NB4 (cell line): ENCODE measurements around the gene MDM4.

Experiments used
- DNase-seq: peaks from one replicate; pipeline ENCODE4 v3.0.0; 2010; ENCODE audit warnings: low read depth
- H3K4me3 ChIP-seq: one replicate; pipeline ENCODE4 v1.5.1; 2011; ENCODE audit warnings: mild to moderate bottlenecking, low read depth, low read length, moderate library complexity
- CTCF ChIP-seq: IDR thresholded peaks from one replicate; pipeline ENCODE4 v1.5.1; 2012; ENCODE audit warnings: low read depth, low read length
- MYC ChIP-seq: IDR thresholded peaks from 2 replicates; pipeline ENCODE4 v1.6.1; 2011; ENCODE audit warnings: low read depth, low read length
- POLR2A ChIP-seq: IDR thresholded peaks from 2 replicates; pipeline ENCODE4 v1.6.1; 2011; ENCODE audit warnings: mild to moderate bottlenecking; ENCODE audit not compliant: insufficient read length; ENCODE audit errors: extremely low read depth
- TF ChIP-seq, protein P1 (sequence below): IDR thresholded peaks from 2 replicates; pipeline ENCODE4 v1.6.1; 2011; ENCODE audit warnings: low read depth, low read length

Gene MDM4

GRCh38 chr1:204589409-204590038 lies 73.3 kb downstream of the MDM4 start:
- DNase-seq: no peak
- no peak overlapping the region for H3K4me3 ChIP-seq
- TF ChIP-seq MYC (no peak), CTCF (no peak), POLR2A (no peak)
- TF ChIP-seq, protein P1, sequence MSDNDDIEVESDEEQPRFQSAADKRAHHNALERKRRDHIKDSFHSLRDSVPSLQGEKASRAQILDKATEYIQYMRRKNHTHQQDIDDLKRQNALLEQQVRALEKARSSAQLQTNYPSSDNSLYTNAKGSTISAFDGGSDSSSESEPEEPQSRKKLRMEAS: no peak

DNA sequence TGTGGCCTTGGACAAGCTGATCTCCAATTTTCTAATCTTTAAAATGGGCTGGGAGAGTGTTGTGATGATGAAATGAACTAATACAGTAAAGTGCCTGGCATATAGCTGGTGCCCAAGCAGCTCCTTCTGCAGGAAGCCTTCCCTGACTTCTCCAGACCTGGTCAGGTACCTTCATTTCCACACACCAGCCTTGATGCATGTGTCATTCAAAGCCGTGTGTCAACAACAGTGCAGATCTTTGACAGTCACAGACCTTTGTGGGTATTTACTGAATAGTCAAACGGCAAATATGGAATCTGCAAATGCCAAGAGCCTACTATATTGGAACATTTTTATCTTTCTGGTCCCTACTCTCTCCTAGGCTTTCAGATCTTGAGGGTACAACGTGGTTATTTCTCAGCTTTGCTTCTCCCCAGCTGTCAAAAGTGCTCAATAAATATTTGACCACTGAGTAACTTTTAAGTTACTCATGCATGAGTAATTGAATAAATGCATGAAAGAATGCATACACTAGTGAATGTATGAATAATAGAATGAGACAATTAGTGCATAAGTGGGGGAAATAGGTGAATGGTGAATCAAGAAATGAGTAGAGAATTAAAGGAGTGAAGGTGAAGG lies 75.4 kb downstream of the MDM4 start:
- no peak for DNase-seq
- TF ChIP-seq POLR2A: no peak
- no peak for TF ChIP-seq MYC
- TF ChIP-seq CTCF: no peak
- TF ChIP-seq, protein P1: no peak
- no peak overlapping the region for H3K4me3 ChIP-seq

DNA sequence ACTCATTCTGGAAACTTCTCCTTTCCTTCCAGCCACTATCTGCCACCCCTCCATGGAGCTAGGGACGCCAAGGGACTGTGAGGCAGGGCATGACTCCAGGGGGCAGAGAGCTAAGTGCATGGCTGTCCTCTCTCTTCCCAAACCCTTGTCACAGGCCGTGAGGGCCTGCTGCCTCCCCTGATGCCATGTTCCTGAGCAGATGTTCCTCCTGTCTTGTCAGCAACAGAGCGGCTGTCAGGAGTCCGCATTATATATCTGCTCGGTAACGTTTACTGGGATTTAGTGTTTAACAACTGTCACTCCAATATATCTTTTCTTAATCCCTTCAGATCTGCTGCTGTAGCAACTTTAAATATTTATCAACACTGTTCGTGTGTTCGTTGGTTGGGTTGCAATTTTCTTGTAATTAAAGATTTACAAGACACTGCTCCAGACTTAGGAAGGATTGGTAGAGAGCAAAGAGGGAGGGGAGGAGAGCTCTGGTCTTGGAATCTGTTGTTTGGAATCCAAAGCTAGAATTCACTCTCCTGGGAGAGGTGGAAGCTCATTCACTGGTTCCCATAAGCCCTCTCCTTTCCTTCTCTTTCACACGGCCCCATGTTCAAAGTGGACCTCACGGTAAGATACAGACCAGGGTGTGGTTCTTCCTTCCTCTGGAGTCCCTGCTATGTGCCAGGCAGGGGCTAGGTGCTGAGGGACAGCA lies 76.2 kb downstream of the MDM4 start:
- TF ChIP-seq CTCF (no peak), MYC (no peak), POLR2A (no peak)
- TF ChIP-seq, protein P1: no peak
- H3K4me3 ChIP-seq: no peak overlapping the region
- DNase-seq: no peak

DNA sequence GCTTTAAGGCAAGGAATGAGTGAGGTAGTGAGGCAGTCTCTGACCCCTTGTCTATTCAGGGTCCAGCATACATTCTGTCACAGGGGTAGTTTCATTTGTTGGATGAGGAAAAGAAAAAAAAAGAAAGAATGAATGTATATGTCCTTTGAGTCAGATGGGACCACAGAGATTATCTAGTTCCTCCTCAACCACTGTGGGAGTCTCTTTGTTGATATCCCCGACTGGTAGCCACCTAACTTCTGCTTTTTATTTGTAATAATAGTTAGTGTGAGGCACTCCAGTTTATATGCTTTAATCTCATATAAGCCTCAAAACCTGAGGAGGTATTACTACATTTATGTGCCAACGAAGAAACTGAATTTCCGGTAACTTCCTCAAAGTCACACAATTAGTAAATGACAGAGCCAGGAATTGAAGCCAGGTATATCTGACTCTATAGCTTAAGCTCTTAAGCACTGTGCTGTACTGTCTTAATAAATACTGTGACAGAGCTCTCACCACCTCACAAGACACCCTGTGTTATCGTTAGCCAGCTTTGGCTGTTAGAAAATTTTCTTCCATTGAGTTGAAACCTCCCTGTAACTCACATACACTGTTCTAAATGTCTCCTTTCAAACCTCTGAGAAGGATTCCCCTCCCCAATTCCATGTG lies 82.2 kb downstream of the MDM4 start:
- TF ChIP-seq POLR2A (no peak), MYC (no peak), CTCF (no peak)
- TF ChIP-seq, protein P1: no peak
- no peak overlapping the region for H3K4me3 ChIP-seq
- peak; percentile 56 for DNase-seq

DNA sequence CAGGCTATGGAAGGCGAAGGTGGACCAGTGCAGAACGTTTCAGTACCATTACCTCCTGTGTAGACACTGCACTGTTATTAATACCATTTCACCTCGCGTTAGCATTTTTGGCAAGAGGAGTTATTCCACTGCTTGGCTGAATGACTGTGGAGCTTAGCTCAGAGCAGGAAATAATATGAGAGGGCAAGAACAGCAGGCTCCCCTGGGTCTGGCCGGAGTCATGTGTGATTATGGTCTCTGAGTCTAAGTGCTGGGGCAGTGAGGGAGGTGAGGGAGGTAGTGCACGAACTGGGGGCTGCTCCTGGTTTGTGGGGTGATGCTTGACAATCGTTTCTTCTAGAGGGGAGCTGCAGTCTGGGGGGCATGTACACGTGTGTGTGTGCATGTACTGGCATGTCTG lies 82.9 kb downstream of the MDM4 start:
- H3K4me3 ChIP-seq: no peak overlapping the region
- DNase-seq: no peak
- TF ChIP-seq, protein P1: no peak
